GM21717 (cell line): ENCODE measurements around the gene RRP1.

Experiments
- ATAC-seq: cut with Tn5 transposase; IDR thresholded peaks from one replicate; pipeline ENCODE4 v1.9.1; 2021; ENCODE audit warnings: mild to moderate bottlenecking, moderate library complexity; ENCODE audit not compliant: unreplicated experiment

Gene RRP1

DNA sequence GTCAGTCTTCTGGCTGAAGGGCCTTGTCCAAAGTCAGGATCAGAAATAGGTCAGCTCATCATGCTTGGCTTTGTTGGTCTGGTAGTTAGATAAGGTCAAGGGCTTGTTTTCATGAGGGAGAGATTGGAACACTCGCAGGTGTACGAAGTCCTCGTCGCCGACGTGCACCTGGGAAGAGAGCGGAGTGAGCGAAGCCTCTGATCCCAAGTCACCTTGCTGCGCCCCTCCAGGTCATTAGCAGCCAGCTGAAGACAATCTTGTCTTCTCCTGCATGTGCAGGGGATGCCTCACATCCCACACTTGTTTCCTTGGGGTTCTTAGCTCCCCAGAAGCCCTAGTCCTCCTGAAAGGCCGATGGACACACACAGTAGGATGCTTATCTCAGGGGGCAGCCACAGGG lies 15.2 kb upstream of the RRP1 start:
- ATAC-seq, result no peak

DNA sequence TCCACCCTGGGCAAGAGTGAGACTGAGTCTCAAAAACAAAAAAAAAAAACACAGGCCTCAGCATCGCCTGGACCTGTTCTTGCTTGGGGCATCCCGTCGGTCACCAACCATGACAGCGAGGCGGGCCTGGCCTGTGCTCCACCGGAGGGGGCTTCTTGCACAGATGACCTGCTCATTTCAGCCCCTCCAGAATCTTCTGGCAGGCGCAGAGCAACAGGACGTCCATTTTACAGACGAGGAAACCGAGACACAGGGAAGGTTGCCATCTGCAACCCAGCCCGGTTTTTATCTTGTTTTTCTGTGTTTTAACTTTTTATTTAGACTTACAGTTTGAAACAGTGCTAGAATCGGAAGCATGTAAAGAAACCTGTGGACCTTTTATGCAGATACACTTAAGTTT lies 14.2 kb upstream of the RRP1 start:
- ATAC-seq, result no peak

DNA sequence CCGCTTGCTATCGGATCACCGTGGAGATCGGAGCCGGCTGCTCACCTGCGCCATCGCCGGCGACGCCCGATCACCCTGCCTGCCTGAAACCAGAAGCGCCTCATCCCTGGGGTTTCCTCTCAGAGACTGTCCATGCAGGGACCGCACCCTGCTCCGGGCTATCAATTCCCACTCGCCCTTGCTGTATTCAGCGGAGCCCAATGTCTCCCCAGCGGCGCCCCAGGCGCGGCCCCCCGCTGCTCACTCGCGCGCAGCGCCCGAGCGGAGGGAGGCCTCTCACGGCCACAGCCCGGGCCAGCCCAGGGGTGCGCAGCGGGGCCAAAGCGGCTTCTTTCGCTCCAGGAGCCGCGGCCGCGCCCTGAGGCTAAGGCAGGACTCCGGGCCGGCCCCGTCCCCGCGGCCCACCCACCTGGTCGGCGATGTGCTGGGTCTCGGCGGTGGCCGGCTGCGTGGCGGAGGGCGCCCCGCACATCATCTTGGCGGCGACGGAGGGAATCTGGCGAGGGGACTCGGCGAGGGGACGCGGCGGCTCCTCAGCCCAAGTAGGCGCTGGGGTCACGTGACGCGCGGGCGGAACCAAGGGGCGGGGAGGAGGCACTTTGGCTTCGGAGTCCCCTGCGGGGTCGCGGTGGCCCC lies 13.5 kb upstream of the RRP1 start, which contains the start of gene CSTB:
CSTB (minus strand) TSS at position 514 of the 636 bp plus-strand sequence; CDS start at position 475, 39 bp downstream.
- ATAC-seq, result no peak

DNA sequence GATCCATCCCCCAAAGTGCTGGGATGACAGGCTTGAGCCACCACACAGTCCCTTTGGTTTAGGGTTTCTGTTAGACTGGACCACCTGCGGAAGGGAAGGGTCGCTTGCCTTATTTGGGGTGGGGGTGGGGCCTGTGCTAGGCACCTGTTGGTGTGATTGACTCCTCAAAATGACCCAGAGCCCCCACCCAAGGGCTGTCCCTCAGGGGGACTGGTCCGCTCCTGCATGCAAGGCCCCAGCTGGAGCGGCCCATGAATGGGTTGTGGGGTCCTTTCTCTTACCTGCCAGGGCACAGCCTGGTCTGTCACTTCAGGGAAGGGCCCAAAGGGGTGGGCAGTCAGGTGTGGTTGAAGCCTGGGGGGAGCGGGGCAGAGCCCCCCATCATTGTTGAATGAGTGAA lies 11.4 kb upstream of the RRP1 start:
- ATAC-seq, result no peak

DNA sequence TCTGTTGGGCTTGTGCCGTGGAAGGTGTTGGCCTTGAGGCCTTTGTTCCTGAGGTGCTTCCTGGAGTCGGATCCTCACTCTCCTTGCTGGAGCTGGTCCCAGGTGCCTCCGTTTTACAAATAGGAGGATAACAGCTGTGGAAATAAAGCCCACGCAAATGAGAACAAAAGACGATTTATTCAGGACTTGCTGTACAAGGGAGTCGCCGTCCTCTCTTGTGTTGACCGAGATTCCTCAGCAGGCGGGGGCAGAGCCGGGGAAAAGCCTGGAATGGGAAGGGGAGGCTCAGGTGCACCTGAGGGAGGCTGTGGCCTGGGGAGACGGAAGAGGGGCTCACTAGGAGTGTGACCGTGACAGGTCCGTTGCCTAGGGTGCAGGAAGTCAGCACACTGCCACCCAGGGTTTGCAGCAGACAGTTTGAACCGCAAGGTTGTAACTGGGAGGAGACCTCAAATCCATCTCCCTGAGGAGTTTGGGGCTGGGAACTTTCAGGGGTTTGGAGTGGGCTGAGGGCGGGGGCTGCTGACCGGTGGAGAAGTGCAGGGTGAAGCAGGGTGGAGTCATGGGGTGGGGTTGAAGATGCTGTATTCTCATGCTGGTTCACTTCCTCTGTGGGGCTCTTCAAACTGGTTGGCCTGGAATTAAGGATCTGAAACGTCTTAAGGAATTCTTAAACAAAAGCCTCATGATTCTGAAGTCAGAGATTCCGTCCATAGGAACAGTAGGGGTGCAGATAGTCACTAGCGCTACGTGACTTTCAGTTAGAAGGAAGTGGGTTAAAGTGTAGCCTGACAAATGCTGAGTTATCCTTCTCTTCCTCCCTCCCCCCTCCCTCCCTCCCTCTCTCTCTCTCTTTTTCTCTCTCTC lies 10.7 kb upstream of the RRP1 start:
- ATAC-seq, result no peak

DNA sequence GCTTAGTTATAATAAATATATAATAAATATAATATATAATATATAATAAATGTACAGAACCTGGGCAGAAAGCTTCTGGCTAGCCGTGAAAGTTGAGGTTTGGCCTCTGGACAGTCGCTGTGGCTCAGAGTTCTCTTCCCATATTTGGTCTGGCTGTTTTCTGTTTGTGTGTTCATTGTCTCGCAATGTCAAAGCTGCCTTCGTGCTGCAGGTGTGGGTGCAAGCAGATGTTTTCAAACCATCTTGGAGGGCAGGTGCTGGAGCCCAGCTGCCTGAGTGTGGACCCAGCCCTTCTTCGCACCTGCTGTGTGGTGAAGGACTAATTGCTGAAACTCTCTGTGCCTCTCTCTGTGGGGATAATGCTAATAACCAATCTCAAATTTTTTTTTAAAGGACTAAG lies 9.7 kb upstream of the RRP1 start:
- ATAC-seq, result no peak

DNA sequence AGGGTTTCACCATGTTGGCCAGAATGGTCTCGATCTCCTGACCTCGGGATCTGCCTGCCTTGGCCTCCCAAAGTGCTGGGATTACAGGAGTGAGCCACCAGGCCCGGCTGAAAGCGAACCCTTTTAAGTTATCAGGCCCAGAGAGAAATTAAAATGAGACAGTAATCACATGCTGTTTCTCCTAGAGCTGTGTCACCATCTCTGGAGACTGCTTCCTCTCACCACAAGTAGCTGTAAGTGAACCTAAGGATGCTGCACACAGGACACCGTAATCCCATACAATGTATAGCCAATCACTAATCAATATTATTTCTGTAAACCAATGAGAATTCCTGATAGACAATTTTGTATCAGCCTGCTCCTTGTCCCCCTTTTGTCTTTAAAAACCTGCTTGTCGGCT lies 7.5 kb upstream of the RRP1 start:
- no peak for ATAC-seq

DNA sequence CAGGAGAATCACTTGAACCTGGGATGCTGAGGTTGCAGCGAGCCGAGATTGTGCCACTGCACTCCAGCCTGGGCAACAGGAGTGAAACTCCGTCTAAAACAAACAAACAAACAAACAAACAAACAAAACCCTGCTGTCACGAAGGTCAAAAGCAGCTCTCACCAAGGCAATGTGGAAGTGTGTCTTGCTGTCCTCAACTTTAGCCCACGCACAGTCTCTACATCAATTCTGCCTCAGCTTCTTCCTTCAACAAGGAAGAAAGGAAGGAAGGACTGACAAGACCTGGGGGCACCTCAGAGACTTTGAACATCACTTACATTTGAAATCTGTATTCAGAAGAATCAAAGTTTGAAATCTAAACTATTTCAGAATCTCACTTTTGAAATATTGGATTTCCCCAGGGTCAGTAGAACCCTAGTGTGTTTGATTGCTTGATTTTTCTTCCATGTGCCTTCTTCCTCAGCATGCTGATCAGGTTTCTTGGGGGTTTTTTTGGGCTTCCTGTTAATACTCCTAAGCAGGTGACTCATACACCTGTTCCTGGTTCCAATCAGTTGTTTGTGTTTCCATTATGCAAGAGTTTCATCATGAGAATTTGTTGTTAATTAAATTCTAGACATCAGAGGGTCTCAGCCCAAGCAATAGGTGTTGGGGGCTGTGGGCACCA lies 6.8 kb upstream of the RRP1 start:
- ATAC-seq, result no peak

DNA sequence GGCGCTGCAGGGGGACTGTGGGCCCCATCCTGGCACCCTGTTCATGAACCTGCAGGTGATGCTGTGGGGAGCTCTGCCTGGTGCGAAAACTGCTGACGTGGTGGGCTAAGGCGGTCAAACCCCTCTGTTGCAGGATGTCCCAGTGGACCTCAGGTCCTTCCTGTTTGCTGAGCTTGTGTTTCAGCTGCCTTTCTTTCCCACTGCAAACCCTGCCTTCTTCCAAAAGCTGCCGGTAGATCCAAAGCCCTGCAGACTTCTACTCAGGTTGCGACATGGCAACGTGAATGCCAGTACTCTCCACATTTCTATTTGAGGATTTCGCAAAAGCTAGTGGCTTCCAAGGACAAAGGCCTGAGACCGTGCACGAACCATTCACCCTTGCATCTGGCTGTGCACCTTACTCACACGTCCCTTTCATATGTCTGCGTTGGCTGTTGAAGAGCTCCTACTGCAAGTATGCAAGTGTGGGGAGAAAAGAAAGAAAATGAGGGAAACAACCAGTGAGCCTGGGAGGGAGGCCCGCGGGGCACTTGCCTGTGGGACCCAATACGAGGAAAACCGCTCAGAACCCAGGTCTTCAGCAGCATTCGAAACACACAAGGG lies 6.2 kb upstream of the RRP1 start:
- ATAC-seq, result no peak

DNA sequence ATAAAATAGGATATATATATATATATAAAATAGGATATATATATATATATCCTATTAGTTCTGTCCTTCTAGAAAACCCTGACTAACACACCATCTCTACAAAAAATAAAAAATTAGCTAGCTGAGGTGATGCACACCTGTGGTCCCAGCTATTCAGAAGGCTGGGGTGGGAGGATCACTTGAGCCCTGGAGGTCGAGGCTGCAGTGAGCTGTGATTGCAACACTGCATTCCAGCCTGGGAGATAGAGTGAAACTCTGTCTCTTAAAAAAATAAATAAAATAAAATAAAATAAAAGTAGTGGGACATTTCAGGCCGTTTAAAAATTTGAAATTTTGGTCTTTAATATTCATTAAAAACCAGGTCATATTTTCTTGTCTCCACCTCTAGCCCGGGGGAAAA lies 4.2 kb upstream of the RRP1 start:
- ATAC-seq, result no peak

DNA sequence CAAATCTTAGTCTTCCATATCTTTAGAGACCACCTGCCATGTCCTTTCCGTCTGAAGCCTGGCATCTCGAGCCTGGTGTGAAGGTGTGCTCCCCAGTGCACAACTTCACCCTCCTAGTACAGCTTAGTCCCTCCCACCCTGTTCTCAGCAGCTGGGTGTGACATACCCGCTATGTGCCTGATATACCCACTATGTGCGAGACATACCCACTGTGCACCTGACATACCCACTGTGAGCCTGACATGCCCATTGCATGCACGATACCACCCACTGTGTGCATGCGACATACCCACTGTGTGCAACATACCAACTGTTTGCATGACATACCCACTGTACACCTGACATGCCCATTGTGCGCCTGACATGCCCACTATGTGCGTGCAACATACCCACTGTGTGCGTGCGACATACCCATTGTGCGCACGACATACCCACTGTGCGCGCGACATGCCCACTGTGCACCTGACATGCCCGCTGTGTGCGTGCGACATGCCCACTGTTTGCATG lies 3.0 kb upstream of the RRP1 start:
- no peak for ATAC-seq

DNA sequence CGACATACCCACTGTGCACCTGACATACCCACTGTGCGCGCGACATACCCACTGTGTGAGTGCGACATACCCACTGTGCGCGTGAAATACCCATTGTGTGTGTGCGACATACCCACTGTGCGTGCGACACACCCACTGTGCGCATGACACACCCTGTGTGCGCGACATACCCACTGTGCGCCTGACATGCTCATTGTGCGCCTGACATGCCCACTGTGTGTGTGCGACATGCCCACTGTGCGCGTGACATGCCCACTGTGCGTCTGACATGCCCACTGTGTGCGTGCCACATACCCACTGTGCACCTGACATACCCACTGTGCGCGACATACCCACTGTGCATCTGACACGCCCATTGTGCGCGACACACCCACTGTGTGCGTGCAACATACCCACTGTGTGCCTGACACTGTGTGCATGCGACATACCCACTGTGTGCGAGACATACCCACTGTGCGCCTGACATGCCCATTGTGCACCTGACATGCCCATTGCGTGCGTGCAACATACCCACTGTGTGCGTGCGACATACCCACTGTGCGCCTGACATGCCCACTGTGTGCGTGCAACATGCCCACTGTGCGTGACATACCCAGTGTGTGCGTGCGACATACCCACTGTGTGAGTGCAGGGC lies 2.5 kb upstream of the RRP1 start:
- no peak for ATAC-seq

DNA sequence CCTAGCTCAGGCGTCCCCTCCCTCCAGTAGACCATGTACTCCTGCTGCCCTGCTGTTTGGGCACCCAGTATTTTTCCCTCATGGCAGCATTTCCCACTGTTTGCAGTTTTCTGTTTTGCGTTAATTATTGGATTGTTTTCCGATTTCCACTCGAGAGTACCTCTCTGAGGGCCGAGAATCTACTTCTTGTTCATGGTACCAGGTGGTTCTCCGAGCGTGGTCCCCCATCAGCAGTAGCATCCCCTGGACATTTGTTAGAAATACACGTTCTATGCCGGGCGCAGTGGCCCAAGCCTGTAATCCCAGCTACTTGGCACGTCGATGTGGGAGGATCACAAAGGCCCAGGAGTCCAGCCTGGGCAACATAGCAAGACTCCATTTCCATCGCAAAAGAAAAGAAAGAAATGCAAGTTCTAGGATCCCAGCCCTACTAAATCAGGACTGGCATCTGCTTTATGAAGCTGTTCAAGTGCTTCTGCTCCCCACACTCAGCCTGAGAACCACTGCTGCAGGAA lies 690 bp downstream of the RRP1 start:
- no peak for ATAC-seq

DNA sequence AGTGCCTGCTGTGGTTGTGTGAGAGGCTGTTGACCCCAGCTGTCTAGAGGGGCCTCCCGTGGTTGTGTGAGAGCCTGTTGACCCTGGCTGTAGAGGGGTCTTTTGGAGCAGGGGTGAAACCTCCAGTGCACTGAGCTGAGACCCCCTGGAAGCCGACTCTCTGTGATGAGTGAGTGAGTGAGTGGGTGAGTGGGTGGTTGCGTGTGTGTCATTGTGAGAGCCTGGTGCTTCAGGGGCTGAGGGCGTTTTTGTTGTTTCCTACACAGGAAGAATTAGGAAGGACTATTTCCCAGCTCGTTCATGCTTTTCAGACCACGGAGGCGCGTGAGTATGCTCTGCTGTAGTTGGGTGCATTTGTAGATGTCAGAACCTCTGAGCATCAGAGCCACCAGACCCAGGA lies 3.0 kb downstream of the RRP1 start:
- ATAC-seq, result no peak

DNA sequence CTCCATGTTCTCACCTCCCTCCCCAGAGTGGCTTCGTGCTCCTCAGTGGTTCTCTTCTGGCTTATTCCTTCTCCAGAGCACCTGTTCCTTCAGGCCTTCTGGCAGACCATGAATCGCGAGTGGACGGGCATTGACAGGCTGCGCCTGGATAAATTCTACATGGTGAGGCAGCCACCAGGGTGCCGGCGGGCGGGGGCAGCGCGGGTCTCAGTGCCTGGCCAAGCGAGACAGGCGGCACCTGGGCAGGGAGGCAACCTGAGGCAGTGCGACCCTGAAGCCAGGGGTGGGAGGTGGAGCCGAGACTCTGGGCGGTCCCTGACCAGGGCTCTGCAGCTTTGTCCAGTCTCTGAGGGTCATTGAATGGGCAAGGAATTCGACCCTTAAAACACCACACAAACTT lies 3.9 kb downstream of the RRP1 start:
- no peak for ATAC-seq

DNA sequence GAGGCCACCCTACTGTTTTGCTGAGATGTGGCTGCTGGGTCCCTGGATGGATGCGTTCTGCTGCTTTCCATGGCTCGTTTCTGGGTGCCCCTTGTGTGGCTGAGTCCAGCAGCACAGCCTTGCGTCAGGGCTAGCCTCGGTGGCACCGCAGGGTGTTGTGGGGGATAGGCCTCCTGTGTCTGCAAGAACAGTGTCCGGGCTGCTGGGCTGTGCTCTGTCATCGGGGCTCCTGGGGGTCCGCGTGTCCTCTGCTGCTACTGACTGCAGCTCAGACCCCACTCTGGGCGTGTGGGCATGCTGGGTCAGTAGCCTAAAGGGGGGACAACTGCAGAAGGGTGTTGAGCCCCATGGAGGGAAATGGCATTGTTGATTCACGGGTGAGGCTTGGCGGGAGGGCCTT lies 4.9 kb downstream of the RRP1 start:
- ATAC-seq, result no peak

DNA sequence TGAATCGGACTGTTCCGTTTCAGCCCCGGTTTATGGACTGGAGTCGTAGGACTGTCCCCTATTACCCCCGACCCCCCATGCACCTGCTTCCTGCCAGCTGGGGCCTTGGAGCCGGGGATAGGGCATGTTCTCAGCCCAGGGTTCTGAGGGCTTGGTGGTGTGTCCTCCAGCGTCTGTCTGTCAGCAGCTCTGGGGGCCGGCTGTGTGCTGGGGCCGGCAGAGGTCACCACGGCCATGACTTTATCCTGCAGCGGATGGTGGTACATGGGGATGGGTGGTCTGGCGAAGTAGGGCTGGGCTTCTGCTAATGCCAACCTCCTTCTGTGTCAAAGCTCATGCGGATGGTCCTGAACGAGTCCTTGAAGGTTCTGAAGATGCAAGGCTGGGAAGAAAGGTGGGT lies 5.5 kb downstream of the RRP1 start:
- ATAC-seq, result no peak

DNA sequence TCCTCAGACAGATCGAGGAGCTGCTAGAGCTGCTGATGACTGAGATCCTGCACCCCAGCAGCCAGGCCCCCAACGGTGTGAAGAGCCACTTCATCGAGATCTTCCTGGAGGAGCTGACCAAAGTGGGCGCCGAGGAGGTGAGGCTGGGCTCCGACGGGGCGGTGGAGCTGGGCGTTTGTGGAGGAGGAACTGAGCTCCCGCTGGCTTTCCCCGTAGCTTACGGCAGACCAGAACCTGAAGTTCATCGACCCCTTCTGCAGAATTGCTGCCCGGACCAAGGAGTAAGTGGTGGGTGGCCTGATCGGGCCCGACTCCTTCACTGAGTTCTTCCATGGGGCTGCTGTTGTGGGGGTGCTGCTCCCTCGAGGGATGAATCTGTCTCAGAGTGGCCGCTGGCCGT lies 8.0 kb downstream of the RRP1 start:
- ATAC-seq, result no peak

DNA sequence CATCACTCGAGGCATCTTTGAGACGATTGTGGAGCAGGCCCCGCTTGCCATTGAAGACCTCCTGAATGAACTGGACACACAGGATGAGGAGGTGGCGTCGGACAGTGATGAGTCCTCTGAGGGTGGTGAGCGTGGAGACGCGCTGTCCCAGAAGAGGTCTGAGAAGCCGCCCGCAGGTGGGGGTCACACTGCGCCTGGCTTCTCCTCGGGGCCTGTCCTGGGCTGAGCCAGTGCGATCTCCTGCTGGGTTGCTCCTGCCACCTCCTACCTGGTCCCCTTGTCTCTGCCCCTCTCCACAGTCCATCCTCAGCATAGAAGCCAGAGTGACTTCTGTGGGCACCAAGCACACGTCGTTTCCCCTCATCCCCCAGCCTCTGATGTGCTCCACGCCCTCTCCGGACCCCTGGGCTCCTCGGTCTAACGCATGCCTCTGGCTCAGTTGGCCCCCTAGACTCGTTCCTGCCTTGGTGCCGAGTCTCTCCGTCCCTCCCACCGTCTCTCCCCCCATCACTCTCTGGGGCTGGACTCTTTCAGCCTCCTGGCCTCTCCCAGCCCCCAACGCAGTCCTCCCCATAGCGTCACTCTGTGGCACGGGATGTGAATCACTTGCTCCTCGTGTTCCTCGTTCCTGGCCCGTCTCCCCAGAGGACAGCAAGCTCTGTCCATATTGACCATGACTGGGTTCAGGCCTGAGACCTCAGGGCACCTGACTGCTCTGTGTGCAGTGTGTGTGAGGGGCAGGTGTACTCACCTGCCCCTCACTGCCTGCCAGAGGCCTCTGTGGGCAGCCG lies 8.7 kb downstream of the RRP1 start:
- no peak for ATAC-seq

DNA sequence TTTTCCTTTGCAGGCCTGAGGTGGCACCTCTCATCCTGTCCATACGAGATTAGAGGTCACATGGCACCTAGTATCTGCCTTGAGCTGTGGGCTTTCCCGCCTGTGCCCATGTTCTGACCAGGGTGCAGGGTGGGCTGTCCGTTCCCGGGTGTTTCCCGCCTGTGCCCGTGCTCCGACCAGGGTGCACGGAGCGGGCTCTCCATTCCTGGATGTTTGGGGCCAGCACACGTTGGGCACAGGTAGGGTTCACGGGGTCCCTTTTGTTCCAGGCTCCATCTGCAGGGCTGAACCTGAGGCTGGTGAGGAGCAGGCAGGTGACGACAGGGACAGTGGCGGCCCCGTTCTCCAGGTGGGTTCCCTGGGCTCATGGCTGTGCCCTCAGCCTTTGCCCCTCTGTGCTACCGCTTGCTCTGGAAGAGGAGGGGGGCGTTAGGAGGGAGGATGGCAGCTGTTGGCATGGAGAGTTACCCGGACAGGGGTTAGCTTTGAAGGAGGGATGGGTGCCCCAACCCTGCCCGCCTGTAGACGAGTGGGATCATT lies 10.0 kb downstream of the RRP1 start:
- no peak for ATAC-seq
